DND-41 (cell line): ENCODE data around the gene ZNF747.
A peak's percentile ranks its signal among the peaks of the same experiment; 100 is the strongest.

ENCODE experiments used
- EZH2 ChIP-seq: IDR thresholded peaks from 3 replicates; pipeline ENCODE4 v1.6.1; 2012; ENCODE audit warnings: borderline replicate concordance, low read depth, mild to moderate bottlenecking, moderate library complexity, low read length, inconsistent platforms; ENCODE audit not compliant: severe bottlenecking
- TF ChIP-seq, protein P1 (sequence below): IDR thresholded peaks from 2 replicates; pipeline ENCODE4 v1.5.1; 2012; ENCODE audit warnings: borderline replicate concordance, low read length, moderate library complexity, mild to moderate bottlenecking; ENCODE audit not compliant: poor library complexity, severe bottlenecking; ENCODE audit errors: extremely low read depth

- TF ChIP-seq, protein P1, sequence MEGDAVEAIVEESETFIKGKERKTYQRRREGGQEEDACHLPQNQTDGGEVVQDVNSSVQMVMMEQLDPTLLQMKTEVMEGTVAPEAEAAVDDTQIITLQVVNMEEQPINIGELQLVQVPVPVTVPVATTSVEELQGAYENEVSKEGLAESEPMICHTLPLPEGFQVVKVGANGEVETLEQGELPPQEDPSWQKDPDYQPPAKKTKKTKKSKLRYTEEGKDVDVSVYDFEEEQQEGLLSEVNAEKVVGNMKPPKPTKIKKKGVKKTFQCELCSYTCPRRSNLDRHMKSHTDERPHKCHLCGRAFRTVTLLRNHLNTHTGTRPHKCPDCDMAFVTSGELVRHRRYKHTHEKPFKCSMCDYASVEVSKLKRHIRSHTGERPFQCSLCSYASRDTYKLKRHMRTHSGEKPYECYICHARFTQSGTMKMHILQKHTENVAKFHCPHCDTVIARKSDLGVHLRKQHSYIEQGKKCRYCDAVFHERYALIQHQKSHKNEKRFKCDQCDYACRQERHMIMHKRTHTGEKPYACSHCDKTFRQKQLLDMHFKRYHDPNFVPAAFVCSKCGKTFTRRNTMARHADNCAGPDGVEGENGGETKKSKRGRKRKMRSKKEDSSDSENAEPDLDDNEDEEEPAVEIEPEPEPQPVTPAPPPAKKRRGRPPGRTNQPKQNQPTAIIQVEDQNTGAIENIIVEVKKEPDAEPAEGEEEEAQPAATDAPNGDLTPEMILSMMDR: peak; percentile 76
- TF ChIP-seq EZH2: no peak
These were observed 1.1 kb upstream of the ZNF747 start for GRCh38 chr16:30535777-30536190.
